Adrenal gland (tissue), 12 donors: ENCODE measurements around the gene TMEM255B. TPM values are rescaled to one million over a fixed set of nuclear protein-coding genes. Genes with fewer than 3 reads are reported as not detected.

Experiments used
- DNase-seq, 7 donors: peaks; one replicate each; pipeline ENCODE4 v3.0.0-alpha.2; 2019 to 2020
- H3K27ac ChIP-seq, 5 donors: fragments of 200-600 bp; sonication (generic) in 4 of 5; 1 replicate in 3 of 5; 2 replicates in 2 of 5; pipeline versions ENCODE4 v1.5.1 to v1.8.0; 2016 to 2020; ENCODE audit warnings: mild to moderate bottlenecking in 1 of 5
- H3K27me3 ChIP-seq: fragments of 200-600 bp; 2 replicates; pipeline ENCODE4 v1.8.0; 2021
- H3K36me3 ChIP-seq, 2 donors: fragments of 200-600 bp; replicated peaks in 1 of 2; 1 replicate in 1 of 2; 2 replicates in 1 of 2; pipeline versions ENCODE4 v1.5.1 to v1.8.0; 2018 to 2022
- H3K4me1 ChIP-seq, 2 donors: fragments of 200-600 bp; replicated peaks in 1 of 2; 1 replicate in 1 of 2; 2 replicates in 1 of 2; pipeline versions ENCODE4 v1.5.1 to v1.8.0; 2018 to 2021
- H3K4me3 ChIP-seq, 4 donors: fragments of 200-600 bp; sonication (generic) in 3 of 4; one replicate each; pipeline ENCODE4 v1.5.1; 2016 to 2018
- H3K9me3 ChIP-seq, 3 donors: fragments of 200-600 bp; sonication (generic) in 1 of 3; replicated peaks in 1 of 3; 1 replicate in 2 of 3; 2 replicates in 1 of 3; pipeline versions ENCODE4 v1.5.1 to v1.8.0; 2016 to 2021
- POLR2A ChIP-seq, 2 donors: fragments of 450-650 bp; IDR thresholded peaks; one replicate each; pipeline ENCODE4 v1.6.1; 2017; ENCODE audit warnings: antibody characterized with exemption in 2 of 2, mild to moderate bottlenecking in 2 of 2, moderate library complexity in 1 of 2
- WGBS, 4 donors: extraction: QIAGEN DNeasy Blood & Tissue Kit in 2 of 4; methylation state at CpG; one replicate each; pipeline versions ENCODE4 v1.1.5 to v1.1.7; 2013 to 2017; 5-methylcytosine and 5-hydroxymethylcytosine counted together
- intact Hi-C, 2 donors: fragments of 100-400 bp; cut with DNase I; formaldehyde crosslinking; loops; one replicate each; pipeline versions ENCODE4 v1.14.1 to v1.15.0; 2022 to 2023
- polyA plus RNA-seq, 3 donors: library from polyadenylated mRNA; stranded (reverse); fragments of 200-250 nt in 2 of 3; fragments of 350-450 nt in 1 of 3; fragmentation: Illumina TruSeq in 1 of 3; extraction: RNeasy Lipid Tissue Mini Kit (QIAGEN cat#74804) in 1 of 3; gene quantifications; one replicate each; pipeline ENCODE4 v1.2.3, GENCODE V29; 2013 to 2014
- total RNA-seq, 9 donors: library from RNA; depleted of rRNA in 4 of 9; stranded (reverse); fragments of >200 nt in 4 of 9; fragments of 120-200 nt in 1 of 9; fragmentation: NEBNext Ultra II Directional in 1 of 9; extraction: Animal tissue kit (Norgen Biotek cat#: 25700) in 1 of 9; gene quantifications; one replicate each; pipeline versions ENCODE4 v1.1.0 to v1.2.4, GENCODE V29; 2013 to 2023
- TF ChIP-seq, protein P1 (sequence below), 6 experiments: fragments of 450-650 bp in 4 of 6; fragments of 200-600 bp in 2 of 6; sonication (generic) in 1 of 6; IDR thresholded peaks; 1 replicate in 5 of 6; 2 replicates in 1 of 6; pipeline versions ENCODE4 v1.5.1 to v1.8.0; 2016 to 2021; ENCODE audit warnings: antibody characterized with exemption in 6 of 6, mild to moderate bottlenecking in 2 of 6, moderate library complexity in 1 of 6
- donor health status: healthy with polysubstance abuse.
- donor health status: Bipolar disorder and iron deficiency.
- donor health status: DM: yes; HTN: yes; CAD: no.
- donor health status: DM: no; HTN: no; CAD: no.
- donor health status: DM: no; HTN: no; CAD: no.
- donor health status: DM: yes; HTN: yes; CAD: no.

The TMEM255B gene
- total and polyA plus RNA-seq, 12 donors = 1.3 to 60.1 (median 17.2) TPM

DNA sequence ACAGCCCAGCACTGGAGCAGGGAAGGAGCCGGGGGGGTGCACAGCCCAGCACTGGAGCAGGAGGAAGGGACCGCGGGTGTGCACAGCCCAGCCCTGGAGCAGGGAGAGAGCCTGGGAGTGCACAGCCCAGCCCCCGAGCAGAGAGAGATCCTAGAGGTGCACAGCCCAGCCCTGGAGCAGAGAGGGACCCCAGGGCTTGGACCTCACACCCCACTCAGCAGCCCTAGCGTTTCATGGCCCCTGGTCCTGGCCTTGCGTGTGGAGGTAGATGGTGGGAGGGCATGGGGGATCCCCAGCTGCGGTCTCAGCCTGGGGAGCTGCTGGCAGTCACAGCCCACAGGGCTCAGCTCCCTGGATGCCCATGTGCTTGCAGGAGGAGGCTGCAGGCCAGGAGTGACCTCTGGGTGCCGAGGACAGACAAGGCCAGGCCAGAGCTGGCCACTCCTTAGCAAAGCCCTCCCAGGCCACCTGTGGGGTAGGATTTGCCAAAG lies 79.7 kb downstream of the TMEM255B start:
- Histone ChIP-seq H3K36me3 (peaks cover 0 to 3% of the 10 kb centered on the region in 2 donors), H3K4me1 (peaks cover 22% of the 10 kb centered on the region in 2 donors), H3K9me3 (no peaks in the 10 kb centered on the region), H3K27me3 (no peaks in the 10 kb centered on the region), H3K27ac (peak overlapping the region in 1 of 5 donors; percentile 91), H3K4me3 (peak overlapping the region in 1 of 4 donors; percentile 26)
- no peak for DNase-seq
- intact Hi-C loops = no loop called here
- WGBS, 4 donors = 40 to 75% (median 61%) methylated on average over 3 to 8 of the region's 8 CpGs
- TF ChIP-seq, protein P1, sequence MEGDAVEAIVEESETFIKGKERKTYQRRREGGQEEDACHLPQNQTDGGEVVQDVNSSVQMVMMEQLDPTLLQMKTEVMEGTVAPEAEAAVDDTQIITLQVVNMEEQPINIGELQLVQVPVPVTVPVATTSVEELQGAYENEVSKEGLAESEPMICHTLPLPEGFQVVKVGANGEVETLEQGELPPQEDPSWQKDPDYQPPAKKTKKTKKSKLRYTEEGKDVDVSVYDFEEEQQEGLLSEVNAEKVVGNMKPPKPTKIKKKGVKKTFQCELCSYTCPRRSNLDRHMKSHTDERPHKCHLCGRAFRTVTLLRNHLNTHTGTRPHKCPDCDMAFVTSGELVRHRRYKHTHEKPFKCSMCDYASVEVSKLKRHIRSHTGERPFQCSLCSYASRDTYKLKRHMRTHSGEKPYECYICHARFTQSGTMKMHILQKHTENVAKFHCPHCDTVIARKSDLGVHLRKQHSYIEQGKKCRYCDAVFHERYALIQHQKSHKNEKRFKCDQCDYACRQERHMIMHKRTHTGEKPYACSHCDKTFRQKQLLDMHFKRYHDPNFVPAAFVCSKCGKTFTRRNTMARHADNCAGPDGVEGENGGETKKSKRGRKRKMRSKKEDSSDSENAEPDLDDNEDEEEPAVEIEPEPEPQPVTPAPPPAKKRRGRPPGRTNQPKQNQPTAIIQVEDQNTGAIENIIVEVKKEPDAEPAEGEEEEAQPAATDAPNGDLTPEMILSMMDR (IDR thresholded peaks at IDR 0.05) = no peak
- no peak for TF ChIP-seq POLR2A (IDR thresholded peaks at IDR 0.05)

DNA sequence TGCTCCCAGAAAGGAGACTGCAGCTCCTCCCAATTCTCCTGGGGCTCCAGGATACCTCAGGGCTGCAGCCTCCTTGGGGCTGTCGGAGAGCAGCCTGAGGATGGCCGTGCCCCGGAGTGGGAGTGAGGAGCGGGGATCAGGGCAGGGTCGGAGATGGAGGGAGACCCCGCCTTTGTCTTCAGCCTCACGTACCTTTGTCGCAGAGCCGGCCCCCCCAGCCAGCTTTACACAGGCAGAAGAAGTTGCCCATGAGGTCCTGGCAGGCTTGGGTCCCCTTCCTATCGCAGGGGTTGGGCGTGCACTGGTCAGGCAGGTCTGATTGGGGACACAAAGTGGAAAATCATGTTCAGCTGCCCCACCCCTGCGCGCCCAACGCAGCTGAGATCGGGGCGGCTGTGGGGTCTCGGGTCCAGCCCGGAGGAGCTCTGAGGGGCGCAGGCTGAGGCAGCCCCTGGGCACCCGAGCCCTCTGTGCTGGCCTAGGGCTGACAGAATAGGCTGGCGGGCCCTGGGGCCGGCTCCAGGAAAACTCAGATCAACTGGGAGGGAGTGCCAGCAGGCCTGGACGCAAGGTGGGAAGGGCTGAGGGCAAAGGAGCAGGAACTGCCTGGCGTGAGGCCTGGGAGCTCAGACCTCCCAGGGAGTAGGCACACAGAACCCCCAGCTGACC lies 80.6 kb downstream of the TMEM255B start:
- H3K9me3 ChIP-seq = no peaks in the 10 kb centered on the region
- H3K27me3 ChIP-seq = no peaks in the 10 kb centered on the region
- TF ChIP-seq POLR2A (IDR thresholded peaks at IDR 0.05) = no peak
- TF ChIP-seq, protein P1 (IDR thresholded peaks at IDR 0.05) = no peak
- intact Hi-C loops = no loop called here
- H3K4me3 ChIP-seq = no peak overlapping the region
- DNase-seq = peak in 1 of 7 donors; percentile 23
- no peaks in the 10 kb centered on the region for H3K36me3 ChIP-seq
- H3K27ac ChIP-seq = peak overlapping the region in 1 of 5 donors; percentile 66
- 89 to 93% (median 91%) methylated on average over 9 to 24 of the region's 24 CpGs for WGBS, 4 donors
- peaks cover 22% of the 10 kb centered on the region in 2 donors for H3K4me1 ChIP-seq

DNA sequence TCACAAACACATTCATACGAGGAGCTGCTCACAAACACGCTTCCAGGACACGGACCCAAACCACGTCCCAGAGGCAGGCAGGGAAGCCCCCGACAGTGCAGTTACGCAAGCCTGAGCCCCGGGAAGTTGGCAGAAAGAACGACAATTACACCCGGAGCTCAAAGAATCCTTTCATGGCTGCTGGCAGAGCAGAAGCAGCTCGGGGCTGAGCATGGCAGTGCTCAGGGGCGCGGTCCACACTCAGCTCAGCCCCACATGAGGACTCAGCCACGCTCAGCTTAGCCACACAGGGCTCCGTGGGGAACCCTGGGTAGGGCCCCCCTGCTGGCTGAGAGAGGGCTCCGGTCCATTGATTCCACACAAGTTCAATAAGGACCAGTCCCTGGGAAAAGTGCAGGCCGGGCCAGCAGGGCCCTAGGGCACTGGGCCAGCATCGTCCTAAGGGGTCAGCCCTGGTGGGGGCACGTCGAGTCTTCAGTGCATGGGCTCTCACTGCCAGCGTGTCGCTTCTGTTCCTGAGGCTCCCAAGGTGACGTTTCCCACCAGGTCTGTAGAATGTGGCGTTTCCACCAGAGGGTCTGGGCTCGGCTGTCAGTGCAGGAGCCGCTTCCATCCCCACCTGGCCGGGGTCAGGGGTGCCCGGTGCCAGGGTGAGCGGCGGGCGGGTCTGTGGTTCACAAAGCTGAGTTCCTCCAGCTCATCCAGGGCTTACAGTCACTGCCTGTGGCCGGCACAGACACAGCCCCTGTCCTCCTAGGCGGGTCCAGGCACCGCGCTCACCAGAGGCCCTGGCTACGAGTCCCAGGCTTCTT lies 81.7 kb downstream of the TMEM255B start:
- H3K4me1 ChIP-seq = peaks cover 22 to 28% of the 10 kb centered on the region in 2 donors
- DNase-seq = no peak

DNA sequence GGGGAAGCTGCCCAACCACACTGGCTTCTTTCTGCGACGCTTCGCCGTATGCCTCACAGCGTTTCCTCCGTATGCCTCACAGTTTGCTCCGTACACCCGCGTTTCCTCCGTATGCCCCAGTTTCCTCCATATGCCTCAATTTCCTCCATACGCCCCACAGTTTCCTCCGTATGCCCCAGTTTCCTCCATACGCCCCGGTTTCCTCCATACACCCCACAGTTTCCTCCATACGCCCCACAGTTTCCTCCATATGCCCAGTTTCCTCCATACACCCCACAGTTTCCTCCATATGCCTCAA lies 82.3 kb downstream of the TMEM255B start:
- TF ChIP-seq POLR2A (IDR thresholded peaks at IDR 0.05) = no peak
- TF ChIP-seq, protein P1 (IDR thresholded peaks at IDR 0.05) = no peak
- H3K27me3 ChIP-seq = no peaks in the 10 kb centered on the region
- no peak overlapping the region for H3K27ac ChIP-seq
- no peak for DNase-seq
- H3K9me3 ChIP-seq = no peaks in the 10 kb centered on the region
- intact Hi-C loops = no loop called here
- H3K4me1 ChIP-seq = peaks cover 22 to 28% of the 10 kb centered on the region in 2 donors
- 76 to 79% (median 77%) methylated on average over 15 of the region's 15 CpGs for WGBS, 4 donors
- H3K36me3 ChIP-seq = no peaks in the 10 kb centered on the region
- H3K4me3 ChIP-seq = no peak overlapping the region

More for the DNA sequence above, 81.7 kb downstream of the TMEM255B start:
- Histone ChIP-seq H3K27ac (peak overlapping the region in 1 of 5 donors; percentile 66), H3K27me3 (no peaks in the 10 kb centered on the region), H3K36me3 (no peaks in the 10 kb centered on the region), H3K9me3 (no peaks in the 10 kb centered on the region), H3K4me3 (no peak overlapping the region)
- intact Hi-C loops = no loop called here
- WGBS, 4 donors = 85 to 87% (median 87%) methylated on average over 10 to 35 of the region's 35 CpGs
- TF ChIP-seq POLR2A (IDR thresholded peaks at IDR 0.05) = no peak
- TF ChIP-seq, protein P1 (IDR thresholded peaks at IDR 0.05) = no peak
